Bronchial epithelial cell (primary cell): ENCODE data around the gene KRT33B. TPM values are rescaled to one million over a fixed set of nuclear protein-coding genes. Genes with fewer than 3 reads are reported as not detected.
"Not testable (repeated sequence)": the region's sequence is repeated elsewhere in the genome, so short reads cannot be mapped to it uniquely, and the experiment has no call there.

ENCODE experiments used
- DNase-seq: peaks from one replicate; pipeline ENCODE4 v3.0.0-alpha.2; 2010; ENCODE audit warnings: low read depth
- FAIRE-seq: peaks from 2 replicates; lab custom pipeline; 2011; peaks lifted over from hg19 to GRCh38; lab: Jason Lieb, UNC
- H3K27me3 ChIP-seq: 2 replicates; pipeline ENCODE4 v1.5.1; 2011; ENCODE audit warnings: low read length; ENCODE audit not compliant: control insufficient read depth, insufficient read depth
- H3K36me3 ChIP-seq: 2 replicates; pipeline ENCODE4 v1.5.1; 2011; ENCODE audit warnings: low read length; ENCODE audit not compliant: control insufficient read depth, insufficient read depth
- H3K4me3 ChIP-seq: 2 replicates; pipeline ENCODE4 v1.5.1; 2011; ENCODE audit warnings: mild to moderate bottlenecking, low read depth, low read length, control low read depth
- CTCF ChIP-seq: IDR thresholded peaks from 2 replicates; pipeline ENCODE4 v1.5.1; 2011; ENCODE audit warnings: mild to moderate bottlenecking, moderate library complexity, low read length, control low read depth, inconsistent platforms; ENCODE audit not compliant: insufficient read depth, severe bottlenecking
- total RNA-seq: library from RNA; depleted of rRNA; stranded (reverse); fragments of >200 nt; gene quantifications from 2 replicates; pipeline ENCODE4 v1.2.1, GENCODE V29; 2014

Gene KRT33B
- total RNA-seq, 1 donor from 2014 or later: 0.79 TPM

GRCh38 chr17:41383690-41384089, 14.1 kb upstream of the KRT33B start:
- H3K27me3 ChIP-seq: no peaks in the 10 kb centered on the region
- DNase-seq (no peak), FAIRE-seq (no peak)
- TF ChIP-seq CTCF: no peak
- no peak overlapping the region for H3K4me3 ChIP-seq
- H3K36me3 ChIP-seq: no peaks in the 10 kb centered on the region

GRCh38 chr17:41382394-41382793, 12.8 kb upstream of the KRT33B start:
- FAIRE-seq: peak; percentile 43
- Histone ChIP-seq H3K27me3 (no peaks in the 10 kb centered on the region), H3K36me3 (no peaks in the 10 kb centered on the region), H3K4me3 (no peak overlapping the region)
- peak; percentile 41 for DNase-seq
- TF ChIP-seq CTCF: no peak

- not testable (repeated sequence) for DNase-seq, H3K36me3 ChIP-seq, FAIRE-seq, H3K27me3 ChIP-seq, H3K4me3 ChIP-seq
Observed at GRCh38 chr17:41381943-41382342, 12.3 kb upstream of the KRT33B start, which contains the start of gene KRT34. KRT34 (minus strand) TSS chr17:41382306; CDS start chr17:41382246, 60 bp downstream.

GRCh38 chr17:41380091-41380490, 10.5 kb upstream of the KRT33B start:
- H3K27me3 ChIP-seq, H3K4me3 ChIP-seq, H3K36me3 ChIP-seq: not testable (repeated sequence)
- peak; percentile 98 for FAIRE-seq
- DNase-seq: peak; percentile 84

- Histone ChIP-seq H3K27me3 (no peaks in the 10 kb centered on the region), H3K36me3 (no peaks in the 10 kb centered on the region), H3K4me3 (no peak overlapping the region)
- FAIRE-seq (no peak), DNase-seq (peak; percentile 30)
- no peak for TF ChIP-seq CTCF
Observed at GRCh38 chr17:41377546-41377945, 7.9 kb upstream of the KRT33B start.

- Histone ChIP-seq H3K4me3 (no peak overlapping the region), H3K27me3 (no peaks in the 10 kb centered on the region), H3K36me3 (no peaks in the 10 kb centered on the region)
- TF ChIP-seq CTCF: no peak
- no peak for FAIRE-seq
- DNase-seq: no peak
Observed at GRCh38 chr17:41369023-41369422, 590 bp downstream of the KRT33B start.

- no peak for FAIRE-seq
- peak; percentile 71 for DNase-seq
- Histone ChIP-seq H3K4me3 (no peak overlapping the region), H3K27me3 (no peaks in the 10 kb centered on the region), H3K36me3 (no peaks in the 10 kb centered on the region)
- TF ChIP-seq CTCF: no peak
Observed at GRCh38 chr17:41367426-41368075, 2.1 kb downstream of the KRT33B start.
